Measurements from ENCODE around the gene TPH2.

TPH2 gene

DNA sequence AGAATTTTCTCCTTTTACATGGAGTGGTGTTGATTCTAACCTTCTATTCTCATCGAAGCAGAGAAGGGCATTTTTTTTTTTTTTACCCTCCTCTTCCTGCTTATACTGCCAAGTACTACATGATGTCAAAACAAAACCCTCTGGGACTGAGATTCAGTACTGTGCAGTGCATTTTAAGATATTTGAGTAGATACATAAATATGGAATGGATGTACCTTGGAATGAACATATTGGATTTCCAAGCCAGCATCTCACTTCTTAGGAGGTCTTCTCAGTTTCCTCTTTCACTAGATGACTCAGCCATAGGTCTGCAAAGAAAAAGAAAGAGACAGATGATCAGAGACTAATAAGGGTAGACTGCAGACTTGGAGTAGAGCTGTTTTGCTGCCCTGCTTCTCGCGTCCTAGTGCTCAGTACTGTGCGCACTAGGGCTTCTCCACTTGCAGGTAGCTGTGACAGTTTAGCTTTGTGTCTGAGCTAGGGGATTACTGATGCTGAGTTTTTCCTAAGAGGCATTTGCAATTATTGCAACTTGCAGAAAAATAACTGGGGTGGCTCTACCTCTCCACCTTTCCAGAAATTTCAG is 20.4 kb downstream of the TPH2 start:
- no peak for DNase-seq (ENCODE audit: low spot score)

DNA sequence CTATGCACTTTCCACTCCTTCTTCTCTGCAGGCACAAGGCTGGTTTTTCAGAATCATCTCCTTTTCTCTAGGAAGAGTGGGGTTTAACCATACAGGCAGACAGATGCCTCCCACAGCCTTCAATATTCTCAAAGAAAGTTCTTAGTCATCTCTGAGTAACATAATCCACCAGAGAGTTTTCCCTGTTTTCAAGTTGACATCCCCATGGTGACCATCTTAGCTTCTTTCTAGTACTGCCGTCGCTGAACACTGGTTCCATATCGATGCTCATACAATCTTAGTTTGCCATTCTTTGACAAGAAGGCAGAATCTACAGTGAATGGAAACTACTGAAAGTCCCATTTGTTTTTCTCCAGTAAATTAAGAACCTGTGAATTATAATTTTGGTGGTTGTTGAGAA is 28.6 kb downstream of the TPH2 start:
- no peak for DNase-seq (ENCODE audit: low spot score)

DNA sequence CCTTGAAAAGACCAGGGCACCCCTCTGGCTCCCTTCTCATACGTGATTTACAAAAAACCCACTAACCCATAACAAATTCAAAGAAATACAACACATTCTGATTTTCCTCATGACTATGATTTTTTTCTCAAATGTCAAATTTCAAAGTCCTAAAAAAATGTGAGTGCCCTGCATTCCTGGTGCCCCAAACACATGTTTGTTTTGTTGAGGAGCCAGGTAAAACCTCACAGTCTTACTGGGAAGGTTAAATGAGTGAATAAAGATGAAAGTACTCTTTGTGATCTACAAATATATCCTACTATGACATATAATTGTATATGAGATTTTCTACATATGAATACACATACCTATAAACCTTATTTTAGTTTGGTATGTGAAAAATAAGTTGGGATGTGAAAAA is 30.7 kb downstream of the TPH2 start:
- no peak for DNase-seq (ENCODE audit: low spot score)

DNA sequence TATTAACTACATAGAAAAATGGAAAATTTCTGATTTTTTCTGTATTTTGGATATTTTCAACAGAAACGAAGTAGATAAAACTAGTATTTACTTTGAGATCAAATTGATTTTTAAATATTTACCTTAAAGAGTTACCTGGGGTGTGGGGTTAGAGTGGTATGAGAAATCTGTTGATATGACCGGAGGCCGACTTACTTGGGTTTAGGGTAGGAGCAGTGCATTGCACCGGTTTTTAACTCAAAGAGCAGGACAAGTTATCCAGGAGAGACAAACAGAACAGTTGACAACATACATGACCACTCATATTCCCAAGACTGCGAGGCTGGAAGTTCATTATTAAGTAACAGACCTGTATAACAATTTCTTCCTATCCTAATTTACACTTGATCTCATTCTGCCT is 31.4 kb downstream of the TPH2 start:
- DNase-seq (ENCODE audit: low spot score) = no peak

DNA sequence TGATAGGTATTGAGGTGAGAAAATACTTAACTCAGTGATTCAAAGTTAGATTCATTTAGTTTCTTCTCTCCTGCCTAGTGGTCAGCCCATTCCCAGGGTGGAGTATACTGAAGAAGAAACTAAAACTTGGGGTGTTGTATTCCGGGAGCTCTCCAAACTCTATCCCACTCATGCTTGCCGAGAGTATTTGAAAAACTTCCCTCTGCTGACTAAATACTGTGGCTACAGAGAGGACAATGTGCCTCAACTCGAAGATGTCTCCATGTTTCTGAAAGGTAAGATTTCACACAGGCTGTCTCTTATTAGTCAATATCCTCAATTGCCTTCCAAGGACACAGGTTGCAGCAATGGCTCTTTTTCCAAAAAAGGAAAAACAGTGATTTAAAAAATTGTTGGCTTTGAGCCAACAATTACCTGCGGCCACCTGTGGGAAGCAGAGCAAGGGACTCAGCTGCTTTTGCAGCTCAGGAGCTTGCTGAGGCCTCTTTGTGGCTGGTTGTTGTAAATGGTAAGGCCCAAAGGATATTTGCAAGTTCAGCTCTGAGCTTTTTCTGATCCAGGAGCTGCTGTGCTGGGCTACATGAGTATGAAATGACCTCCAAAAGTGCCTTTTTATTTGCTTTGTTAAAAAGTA is 33.9 kb downstream of the TPH2 start:
- DNase-seq (ENCODE audit: low spot score) = no peak

DNA sequence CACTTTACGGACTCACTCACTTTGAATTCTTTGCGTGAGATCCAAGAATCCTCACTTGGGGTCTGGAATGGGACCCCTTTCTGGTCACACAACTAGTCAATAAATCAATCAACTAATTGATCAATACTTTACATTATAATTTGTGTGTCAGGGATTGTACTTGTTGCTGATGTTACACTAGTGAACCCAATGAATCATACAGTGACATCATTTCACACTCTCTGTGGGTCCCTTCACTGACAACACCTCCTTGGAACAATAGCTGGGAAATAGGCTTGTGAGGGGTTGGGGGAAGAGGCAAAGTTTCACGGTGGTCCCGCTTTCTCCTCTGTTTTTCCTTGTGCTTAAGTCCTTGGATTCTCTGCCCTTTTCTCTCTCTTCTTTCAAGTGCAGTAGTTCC is 35.0 kb downstream of the TPH2 start:
- DNase-seq (ENCODE audit: low spot score) = no peak

DNA sequence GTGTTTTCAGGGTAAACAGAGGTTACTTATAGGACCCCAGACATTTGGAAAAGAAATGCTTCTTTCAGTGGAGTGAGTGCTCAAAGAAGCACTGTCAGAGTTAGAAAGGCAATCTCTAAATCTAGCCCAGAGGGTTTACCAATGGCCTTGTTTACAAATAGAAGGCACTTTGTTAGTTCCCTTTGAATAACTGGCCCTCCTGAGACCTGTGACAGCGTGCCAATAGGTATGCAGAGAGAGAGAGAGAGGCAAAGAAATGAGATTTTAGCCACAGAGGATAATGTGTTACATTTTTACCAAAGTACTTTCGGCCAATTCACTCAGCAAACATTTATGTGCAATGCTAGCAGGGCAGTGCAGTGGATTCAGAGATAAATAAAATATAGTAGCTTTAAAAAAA is 41.9 kb downstream of the TPH2 start:
- DNase-seq (ENCODE audit: low spot score) = no peak

DNA sequence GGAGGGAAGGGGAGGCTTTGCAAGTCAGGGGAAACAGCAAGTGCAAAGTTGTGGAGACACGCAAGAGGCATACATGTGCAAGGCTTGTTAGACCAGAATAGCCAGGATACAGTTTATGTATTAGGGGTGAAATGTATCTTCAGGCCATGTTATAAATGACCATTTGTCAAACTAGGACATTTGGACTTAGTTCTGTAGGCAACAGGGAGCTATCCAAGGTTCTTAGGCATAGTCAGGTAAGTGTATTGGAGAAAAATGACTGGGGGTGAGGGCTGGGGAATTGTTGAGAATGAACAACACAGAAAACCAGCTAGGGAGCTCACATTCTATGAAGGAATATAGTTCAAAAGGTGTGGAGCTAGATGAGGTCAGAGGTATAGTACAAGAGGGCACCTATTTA is 42.5 kb downstream of the TPH2 start:
- no peak for DNase-seq (ENCODE audit: low spot score)

DNA sequence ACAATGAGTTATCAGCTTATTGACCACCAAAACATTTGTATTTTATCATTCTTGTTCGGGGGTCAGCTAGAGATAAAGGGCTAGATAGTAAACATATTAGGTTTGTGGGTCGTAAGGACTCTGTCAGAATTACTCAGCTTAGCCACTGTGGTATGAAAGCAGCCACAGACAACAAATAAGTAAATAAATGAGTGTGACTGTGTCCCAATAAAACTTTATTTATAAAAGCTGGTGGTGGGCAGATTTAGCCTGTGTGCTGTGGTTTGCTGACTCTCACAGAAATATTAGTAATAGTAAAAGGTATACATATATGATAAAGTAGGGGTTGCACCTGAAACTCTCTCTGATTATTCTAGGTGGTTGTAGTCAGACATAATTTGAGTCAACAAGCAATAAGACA is 56.1 kb downstream of the TPH2 start:
- DNase-seq (ENCODE audit: low spot score) = no peak

DNA sequence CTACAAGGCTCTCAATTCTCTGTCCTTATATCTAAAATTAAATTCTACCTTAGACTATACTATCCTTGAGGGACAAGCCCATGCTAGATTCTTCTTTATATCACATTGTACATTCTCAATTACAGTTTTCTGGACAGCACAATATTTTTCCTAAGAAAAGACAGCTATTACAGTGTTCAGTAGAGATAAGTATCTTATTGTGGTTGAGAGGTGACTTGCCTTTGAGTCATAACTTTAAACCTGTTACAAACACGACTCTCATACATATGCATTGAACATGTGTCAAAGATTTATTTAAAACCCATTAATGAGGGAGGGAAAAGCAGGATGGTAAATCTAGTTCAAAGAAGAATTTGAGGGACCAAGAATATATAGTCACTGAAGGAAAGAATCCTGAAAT is 61.1 kb downstream of the TPH2 start:
- no peak for DNase-seq (ENCODE audit: low spot score)

DNA sequence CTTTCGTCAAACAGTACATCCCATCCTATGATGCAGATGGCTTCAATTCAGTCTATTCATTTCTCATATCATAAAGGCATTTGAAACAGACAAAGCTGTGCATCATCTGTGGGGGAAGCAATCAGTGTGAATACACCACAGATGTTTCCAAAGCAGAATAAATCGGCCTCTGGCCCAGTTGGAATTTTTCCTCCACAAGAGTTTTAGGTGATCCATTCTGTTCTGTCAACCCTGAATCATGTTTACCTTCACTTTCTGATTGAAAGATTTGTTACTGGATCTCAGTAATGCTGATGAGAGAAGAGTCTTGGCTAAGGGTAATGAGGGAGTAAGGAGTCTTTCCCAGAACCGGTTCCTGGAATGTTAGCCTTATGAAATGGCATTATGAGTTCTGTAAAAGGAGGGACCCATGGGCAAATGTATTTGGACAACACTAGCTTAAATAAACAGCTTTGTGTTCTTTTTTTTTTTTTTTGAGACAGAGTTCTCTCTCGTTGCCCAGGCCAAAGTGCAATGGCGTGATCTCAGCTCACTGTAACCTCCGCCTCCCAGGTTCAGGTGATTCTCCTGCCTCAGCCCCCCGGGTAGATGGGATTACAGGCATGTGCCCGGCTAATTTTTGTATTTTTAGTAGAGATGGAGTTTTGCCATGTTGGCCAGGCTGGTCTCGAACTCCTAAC is 62.5 kb downstream of the TPH2 start:
- DNase-seq (ENCODE audit: low spot score) = no peak

DNA sequence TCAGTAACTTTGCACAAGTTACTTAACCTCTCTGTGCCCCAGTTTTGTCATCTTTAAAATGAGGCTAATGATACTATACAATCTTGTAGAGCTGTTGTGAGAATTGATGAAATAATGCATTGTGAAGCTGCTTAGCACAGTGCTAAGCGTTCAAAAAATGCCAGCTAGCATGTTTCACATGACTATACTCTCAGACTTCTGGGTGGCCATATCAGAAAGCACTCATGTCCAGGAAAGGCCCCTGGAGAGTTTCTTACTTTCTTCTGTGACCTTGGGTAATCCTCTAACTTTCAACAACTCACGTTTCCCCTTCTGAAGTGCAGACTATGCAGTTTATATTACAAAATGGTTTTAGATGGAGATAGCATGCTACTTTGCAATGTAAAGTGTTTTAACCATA is 68.1 kb downstream of the TPH2 start:
- no peak for DNase-seq (ENCODE audit: low spot score)

DNA sequence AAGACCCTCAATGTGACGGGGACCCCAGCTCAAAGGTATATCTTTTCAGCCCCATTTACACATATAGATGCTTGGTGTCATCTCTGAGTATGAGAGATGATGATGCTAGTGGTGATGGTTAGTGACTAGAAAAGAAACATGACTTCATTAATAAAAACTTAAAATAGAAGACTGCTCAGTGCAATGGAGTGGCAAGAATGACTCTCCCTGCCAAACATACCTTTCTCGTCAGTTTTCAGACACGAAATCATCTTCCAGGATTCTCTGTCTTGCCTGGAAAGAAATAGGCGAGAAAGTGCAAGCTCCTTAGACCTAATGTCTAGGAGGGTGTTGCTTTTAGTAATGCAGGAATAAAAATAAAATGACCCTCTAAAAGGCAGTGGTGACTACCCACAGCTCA is 71.7 kb downstream of the TPH2 start:
- no peak for DNase-seq (ENCODE audit: low spot score)

DNA sequence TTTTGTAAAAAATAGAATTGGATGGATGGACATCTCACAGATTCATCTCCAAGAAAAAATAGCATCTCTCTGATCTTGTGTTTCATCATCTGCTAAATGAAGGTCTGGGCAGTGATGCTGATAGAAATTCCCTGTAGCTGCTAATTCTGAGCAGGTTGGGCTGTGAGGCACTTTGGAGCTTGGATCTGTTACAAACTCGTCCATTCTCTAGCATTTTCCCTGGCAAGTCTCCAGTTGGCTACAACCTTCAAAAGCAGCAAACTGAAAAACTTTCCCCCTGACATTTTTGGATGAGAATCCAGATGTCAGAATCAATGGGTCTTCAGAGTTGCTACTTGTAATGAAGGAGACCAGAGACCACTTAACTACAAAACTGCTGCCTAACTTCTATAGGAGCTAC is 72.7 kb downstream of the TPH2 start:
- DNase-seq (ENCODE audit: low spot score) = no peak

DNA sequence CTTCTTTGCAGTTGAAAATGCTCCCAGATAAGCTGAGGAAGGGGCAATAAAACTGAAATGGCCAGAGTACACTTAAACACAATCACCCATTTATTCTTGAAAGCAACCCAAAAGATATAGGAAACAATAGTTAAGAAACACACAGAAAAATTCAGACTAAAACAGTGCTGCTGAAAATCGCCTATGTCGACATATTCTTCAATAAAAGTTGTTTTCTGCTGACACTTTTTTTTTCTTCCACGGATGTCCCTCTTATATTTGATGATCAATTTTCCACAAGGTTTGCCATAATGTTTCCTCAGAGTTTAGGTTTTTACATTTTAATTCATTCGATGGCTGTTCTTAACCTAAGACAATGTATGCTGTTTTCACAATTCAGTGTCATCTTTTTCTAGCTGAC is 74.2 kb downstream of the TPH2 start:
- no peak for DNase-seq (ENCODE audit: low spot score)

DNA sequence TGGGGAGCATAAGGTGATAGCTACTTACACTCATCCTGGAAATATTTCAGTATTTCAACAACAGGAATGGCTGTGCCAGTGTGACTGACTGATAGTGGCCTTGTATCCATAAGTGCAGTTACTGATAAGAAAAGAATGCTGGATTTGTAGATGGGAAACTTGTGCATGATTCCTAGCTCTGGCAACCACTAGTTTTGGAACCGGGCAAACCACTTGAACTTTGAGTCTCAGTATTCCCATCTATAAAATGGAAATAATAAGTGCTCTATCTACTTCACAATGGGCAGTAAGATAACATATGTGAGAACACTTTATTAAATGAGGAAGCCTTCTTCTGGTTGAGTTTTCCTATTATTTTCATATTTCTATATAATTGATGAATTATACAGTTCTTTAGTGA is 77.2 kb downstream of the TPH2 start:
- no peak for DNase-seq (ENCODE audit: low spot score)

DNA sequence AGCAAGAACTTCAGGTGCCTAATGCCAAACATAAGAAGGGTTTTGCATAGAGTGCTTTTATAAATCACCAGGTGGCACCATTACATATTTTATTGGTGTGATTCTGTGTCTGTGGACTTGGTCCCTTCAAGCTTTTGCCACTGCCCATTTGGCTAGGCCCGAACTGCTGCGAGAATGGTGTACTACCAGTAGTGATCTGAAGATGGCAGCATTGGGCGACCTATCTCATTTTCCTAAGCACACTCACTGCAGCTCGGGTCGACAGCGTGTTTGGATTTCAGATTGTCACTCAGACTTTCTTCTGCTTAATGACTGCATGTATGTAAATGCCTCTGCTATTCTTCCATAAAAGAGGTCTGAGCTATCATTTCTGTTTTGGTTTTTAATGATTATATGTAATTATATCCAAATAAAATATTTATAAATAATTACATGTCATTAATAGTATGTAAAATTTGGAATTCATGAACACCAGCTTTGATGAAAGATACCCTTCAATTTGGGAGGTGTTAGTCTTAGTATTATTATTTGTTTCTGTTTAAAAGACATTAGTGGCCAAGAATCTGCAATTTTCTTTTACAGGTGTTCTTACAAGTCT is 78.5 kb downstream of the TPH2 start:
- peak; percentile 61 for DNase-seq (ENCODE audit: low spot score)

DNA sequence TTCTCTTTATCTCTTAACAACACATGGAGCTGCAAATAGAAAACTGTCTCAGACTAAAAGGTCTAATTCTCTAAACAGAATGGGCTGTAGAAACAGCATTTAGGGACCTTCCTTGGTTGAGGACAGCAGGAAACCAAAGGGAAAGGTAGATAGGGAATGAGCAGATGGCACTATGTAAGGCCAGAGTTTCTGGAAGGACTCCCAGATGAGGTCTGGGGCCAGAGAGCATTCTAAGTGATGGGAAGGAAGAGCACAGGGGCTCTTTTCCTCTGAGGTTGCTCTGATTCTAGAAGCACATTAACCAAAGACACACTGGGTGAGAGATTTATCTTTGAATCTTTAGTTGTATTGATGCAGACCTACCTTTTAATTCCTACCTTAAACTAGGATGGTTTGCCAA is 79.4 kb downstream of the TPH2 start:
- no peak for DNase-seq (ENCODE audit: low spot score)

DNA sequence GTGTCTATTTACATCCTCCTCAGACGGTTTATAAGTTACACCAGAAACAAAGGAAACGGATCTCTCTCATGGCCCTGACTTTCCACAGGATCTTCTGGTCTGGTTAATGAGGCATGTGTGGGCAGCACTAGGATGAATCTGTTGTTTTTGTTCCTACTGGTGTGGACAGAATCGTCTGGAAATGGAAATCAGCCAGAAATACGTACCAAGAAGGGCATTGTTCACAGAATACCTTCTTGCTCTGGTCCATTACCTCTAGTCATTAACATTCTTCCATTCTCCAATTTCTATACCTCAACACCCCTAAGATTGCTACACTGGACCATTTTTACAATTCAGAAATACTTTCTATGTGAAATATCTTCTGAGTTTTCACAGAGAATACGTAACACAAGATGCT is 86.0 kb downstream of the TPH2 start:
- DNase-seq (ENCODE audit: low spot score) = no peak

DNA sequence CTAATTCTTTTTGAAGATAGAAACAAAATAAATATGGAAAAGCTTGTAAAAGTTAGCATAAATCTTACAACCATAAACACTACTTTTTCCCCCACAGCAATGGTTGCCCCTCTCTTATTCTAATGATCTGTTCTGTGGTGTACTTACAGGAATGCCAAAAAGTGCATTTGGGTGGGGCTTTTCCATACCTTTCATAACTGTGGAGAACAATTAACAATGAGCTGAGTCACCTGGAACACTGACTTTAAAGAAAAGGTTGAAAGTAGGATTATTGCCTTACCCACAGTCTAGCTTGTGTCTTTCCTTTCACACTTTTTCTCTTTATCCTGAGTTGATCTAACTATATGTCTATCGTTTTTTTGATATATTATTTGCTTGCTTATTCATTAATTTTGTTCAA is 86.9 kb downstream of the TPH2 start:
- no peak for DNase-seq (ENCODE audit: low spot score)

DNA sequence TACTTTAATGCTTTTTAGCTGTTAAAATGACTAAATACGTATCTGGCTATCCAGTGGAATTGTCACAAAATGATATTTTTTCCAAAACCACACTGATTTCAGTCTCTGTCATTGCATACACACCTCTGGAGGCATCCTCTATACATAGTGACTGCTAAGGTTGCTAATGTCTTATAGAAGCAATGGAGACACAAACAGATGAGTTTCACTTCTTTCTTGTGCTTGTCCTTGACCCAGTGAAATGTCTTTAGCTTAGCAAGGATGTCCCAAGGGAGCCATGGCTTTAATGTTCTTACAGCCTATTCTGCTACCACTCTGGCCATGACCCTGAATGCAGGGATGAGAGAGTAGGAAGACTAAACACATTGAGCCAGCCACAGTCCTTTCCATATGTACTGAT is 90.3 kb downstream of the TPH2 start:
- no peak for DNase-seq (ENCODE audit: low spot score)

DNA sequence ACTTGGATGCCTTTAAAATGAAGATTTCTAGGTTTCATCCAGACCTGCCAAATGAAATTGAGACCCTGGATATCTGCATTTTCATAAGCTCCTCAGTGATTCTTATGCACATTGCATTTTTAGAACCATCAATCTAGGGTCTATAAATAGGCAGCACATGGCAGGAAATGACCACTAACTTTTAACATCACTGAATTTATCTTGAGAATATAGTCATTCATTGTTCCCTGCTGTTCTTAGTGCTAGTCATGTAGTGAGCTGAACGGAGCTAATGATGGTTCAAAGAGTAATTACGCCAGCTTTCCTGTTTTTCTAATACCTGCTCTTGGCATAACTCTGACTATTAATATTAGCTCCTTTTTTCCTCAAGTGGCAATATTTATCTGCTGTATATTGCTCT is 91.6 kb downstream of the TPH2 start:
- DNase-seq (ENCODE audit: low spot score) = no peak

DNA sequence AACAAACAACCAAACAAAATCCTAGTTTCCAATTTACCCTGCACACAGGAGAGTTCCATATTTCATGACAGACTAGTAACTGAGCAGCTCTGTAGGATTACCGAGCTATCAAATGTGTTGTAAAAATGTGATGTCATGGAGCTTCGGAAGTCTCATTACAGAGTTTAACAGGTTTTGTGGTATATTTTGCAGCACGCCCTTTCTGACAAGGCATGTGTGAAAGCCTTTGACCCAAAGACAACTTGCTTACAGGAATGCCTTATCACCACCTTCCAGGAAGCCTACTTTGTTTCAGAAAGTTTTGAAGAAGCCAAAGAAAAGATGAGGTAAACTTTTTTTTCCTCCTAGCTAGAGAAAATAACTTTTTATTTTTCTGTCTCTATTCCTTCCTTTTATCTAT is 92.4 kb downstream of the TPH2 start:
- DNase-seq (ENCODE audit: low spot score) = no peak

DNA sequence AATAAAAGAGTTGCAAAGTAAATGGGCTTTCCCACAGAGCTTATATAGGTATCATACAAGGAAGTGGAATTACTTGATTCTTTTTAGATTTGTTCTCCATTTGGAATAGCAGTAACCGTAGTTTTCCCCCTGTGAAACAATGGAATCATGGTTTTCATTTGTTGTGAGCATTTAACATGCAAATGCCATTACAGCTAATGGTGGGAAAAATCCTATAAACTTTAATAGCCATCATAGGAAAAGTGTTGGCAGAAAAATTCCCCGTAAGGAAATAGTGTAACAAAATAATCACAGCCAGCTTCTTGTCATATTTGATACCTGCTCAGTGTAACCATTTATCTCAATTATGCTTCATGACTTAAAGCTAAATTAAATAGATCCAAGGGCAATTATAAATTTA is 95.3 kb downstream of the TPH2 start:
- DNase-seq (ENCODE audit: low spot score) = no peak

Measured in CD4-positive, alpha-beta T cell treated with Interleukin-2 at 100 ng/mL for 4 hours (primary cell).